Measurements from ENCODE around the gene ELOB.

GRCh38 chr16:2810651-2811050 is 33.6 kb upstream of the ELOB start:
- TF ChIP-seq TAF1 (IDR thresholded peaks at IDR 0.05; ENCODE audit: borderline replicate concordance, low read depth, low read length) (no peak), GATA2 (CRISPR knock-in tag; IDR thresholded peaks at IDR 0.05) (no peak), YY1 (IDR thresholded peaks at IDR 0.05; ENCODE audit: low read depth) (no peak), CTCF (IDR thresholded peaks at IDR 0.05) (no peak), EP300 (IDR thresholded peaks at IDR 0.05; ENCODE audit: borderline replicate concordance in 1 of 2, low read depth in 1 of 2, low read length in 1 of 2) (no peak), RAD21 (IDR thresholded peaks at IDR 0.05; ENCODE audit: low read length) (no peak), POLR2AphosphoS5 (IDR thresholded peaks at IDR 0.05; ENCODE audit: low read depth, low read length) (no peak), USF2 (IDR thresholded peaks at IDR 0.05; ENCODE audit: borderline replicate concordance, low read depth, low read length) (no peak)

Measured in SK-N-SH (cell line).